NCI-H748 treated with DMSO at 0.1 percent for 48 hours (cell line): ENCODE measurements around the gene RANBP17.
A peak's percentile ranks its signal among the peaks of the same experiment; 100 is the strongest.
"Not testable (repeated sequence)": the region's sequence is repeated elsewhere in the genome, so short reads cannot be mapped to it uniquely, and the experiment has no call there.

Source experiments
- DNase-seq: peaks from one replicate; lab custom pipeline; 2025; lab: John Stamatoyannopoulos, UW

Gene RANBP17

DNA sequence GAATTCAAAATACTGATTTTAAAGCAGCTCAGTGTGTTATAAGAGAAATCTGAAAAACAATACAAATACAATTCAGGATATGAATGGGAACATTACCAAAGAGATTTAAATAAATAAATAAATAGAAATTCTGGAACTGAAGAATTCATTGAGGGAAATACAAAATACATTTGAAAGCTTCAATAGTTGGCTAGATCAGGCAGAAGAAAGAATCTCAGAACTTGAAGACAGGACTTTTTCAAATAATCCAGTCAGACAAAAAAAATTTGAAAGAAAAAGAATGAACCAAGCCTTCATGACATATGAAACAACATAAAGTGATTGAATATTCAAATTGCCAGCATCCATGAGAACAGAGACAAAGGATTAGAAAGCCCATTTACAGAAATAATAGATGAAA, 387.6 kb downstream of the RANBP17 start:
- no peak for DNase-seq

DNA sequence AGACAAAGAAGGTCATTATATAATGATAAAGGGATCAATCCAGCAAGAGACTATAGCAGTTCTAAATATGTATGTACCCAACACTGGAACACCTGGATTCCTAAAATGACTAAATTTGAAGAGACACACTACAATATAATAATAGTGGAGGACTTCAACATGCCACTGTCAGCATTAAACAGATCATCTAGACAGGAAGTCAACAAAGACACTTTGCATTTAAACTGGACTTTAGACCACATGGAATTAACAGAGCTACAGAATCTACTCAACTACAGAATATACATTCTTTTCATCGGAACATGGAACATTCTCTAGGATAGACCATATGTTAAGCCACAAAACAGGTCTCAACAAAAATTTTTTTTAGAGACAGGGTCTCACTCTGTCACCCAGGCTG, 388.9 kb downstream of the RANBP17 start:
- no peak for DNase-seq

DNA sequence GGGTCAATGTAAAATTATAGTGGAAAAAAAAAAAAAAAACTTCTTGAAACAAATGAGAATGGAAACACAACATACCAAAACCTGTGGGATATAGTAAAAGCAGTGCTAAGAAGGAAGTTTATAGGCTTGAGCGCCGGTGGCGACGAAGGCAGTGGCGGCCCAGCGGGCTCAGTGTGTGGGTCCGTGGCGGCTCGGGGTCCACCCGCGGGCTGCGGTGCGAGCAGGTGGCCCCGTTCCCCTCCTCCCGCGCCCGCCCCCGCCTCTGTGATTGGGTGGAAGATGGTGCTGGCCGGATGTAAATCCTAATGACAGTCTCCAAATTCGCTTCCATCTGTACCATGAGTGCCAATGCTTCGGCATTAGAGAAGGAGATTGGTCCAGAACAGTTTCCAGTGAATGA, 389.7 kb downstream of the RANBP17 start:
- DNase-seq, result no peak

DNA sequence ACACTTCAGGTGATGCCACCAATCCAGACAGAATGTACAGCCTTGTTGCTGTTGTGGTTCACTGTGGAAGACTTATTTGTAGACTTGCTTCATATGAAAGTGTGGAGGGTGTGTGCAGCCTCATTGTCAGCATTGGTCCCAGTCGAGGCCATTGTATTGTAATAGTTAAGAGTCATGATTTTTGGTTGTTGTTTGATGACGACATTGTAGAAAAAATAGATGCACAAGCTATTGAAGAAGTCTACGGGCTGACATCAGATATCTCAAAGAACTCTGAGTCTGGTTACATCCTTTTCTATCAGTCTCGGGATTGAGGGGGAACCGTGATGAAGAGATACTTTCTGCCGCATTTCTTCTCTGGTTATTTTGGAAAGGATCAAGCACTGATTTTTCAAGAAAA, 390.9 kb downstream of the RANBP17 start:
- DNase-seq, result no peak

DNA sequence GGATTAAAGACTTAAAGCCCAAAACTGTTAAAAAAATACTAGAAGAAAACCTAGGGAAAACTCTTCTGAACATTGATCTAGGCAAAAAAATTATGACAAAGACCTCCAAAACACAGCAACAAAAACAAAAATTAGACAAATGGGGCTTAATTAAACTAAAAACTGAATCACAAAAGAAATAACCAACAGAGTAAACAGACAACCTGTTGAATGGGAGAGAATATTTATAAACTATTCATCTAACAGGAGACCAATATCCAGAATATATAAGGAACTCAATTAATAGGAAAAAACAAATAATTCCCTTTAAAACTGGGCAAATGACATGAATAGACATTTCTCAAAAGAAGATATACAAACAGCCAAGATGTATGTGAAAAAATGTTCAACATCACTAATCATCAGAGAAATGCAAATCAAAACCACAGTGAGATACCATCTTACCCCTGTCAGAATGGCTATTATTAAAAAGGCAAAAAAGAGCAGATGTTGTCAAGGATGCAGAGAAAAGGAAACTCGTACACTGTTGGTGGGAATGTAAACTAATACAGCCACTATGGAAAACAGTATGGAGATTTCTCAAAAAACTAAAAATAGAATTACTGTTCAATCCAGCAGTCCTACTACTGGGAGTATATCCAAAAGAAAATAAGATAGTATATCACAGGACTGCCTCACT, 397.1 kb downstream of the RANBP17 start:
- DNase-seq, result no peak

DNA sequence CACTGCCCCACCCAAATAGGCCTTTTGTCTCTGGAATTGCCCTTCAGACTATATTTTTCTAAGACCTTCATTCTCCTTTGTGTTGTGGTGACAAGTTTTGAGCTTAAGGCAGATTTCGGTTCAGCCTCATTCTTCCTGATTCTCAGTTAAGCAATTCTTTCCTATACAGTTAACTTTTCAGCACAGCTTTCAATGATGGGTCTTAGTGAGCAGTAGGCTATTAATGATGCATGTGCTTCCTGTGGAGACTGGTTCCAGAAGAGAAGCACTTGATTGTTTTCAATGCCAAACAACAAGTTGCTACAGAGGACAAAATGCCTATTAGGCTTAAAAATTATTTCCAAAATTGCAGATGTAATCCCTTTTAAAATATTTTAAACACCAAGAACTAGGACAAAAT, 399.5 kb downstream of the RANBP17 start:
- DNase-seq, result no peak

DNA sequence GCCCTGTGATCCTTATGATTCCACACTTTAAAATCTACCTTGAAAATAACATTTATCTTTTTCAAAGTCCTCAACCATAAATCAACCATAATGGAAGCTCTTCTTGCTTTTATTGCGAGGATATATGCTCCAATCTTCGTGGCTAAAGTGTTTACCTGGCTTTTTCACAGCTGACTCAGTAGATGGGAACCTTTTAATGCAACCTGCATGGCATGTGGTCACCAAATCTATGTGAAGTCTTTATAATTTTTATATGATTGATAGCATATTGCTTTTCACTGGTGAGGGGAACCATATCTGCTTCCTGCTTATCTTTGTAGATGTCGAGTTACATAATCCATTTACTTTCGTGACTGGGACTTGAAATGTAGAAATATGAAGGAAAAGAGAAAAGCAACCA, 400.1 kb downstream of the RANBP17 start:
- DNase-seq, result no peak

DNA sequence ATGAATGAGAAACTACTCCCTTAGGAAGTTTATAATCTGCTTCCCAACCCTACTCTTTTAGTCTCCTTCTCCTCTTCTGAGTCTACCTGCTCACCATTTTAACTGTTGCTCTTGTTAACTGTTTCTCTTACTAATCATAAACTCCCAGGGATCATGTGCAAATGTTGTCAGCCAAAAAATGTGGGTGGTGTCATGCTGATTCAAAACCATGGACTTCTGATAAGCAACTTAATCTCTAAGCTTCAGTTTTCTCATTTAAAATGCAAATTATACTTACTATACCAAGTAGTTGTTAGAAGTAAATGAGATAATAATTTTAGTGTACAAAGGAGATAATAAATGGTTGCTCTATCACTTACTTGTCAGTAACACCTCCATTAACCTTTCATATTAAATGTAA, 401.4 kb downstream of the RANBP17 start:
- no peak for DNase-seq

DNA sequence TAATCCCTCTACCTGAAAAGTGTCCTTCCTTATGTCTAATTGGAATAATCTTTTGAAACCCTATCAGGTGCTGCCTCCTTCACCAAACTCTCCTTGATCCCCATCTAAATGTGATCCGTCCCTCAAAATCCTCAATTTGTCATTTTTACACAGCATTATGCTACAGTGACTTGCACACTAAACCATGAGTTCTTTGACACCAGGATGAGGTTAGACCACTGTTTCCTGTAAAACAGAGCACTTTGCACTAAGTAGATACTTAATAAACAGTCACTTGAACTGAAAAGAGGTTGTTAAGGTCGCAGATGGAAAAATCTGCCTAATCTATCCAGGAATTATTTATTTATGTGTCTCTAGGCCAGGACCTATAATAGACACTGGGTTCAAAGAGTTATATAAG, 403.0 kb downstream of the RANBP17 start:
- no peak for DNase-seq

DNA sequence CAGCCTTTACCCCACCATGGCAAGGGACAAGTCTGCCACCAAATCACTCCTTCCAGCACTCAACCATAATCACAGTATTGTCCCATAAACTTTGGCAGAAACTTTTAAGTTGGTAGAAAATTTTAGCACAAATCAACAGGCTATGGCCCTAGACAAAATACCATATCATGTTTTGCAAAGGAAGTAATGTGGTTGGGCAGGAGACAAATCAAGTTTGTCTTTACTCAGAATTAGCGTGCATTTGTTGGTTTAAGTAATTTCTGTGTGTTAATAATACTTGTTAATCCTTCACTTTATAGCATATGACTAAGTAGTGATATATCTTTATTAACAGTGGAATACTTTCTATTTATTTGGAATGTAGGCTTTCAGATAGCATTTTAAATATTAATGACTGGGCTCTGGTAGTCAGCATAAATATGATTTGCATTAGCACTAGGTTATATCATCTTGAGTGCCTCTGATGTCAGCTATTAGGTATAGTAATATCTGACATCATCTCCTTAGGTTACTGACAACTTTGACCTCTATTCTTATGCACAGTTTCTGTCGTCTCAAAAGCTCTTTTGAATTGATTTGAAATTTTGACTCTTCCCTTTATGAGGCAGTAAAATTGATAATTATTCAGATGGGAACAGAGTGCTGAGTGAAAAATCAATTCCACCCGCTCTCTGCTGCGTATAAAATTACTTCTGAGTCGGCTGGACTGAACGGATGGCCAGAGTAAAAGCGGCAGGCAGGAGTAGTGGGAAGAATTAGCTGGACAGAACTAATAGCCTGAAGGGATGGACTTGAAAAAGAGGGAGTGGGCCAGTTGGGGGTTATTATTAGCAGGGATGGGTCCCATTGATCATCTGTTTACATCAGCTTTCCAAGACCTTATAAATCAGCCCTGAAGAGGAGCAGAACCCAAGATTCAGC, 407.1 kb downstream of the RANBP17 start:
- DNase-seq, result no peak

DNA sequence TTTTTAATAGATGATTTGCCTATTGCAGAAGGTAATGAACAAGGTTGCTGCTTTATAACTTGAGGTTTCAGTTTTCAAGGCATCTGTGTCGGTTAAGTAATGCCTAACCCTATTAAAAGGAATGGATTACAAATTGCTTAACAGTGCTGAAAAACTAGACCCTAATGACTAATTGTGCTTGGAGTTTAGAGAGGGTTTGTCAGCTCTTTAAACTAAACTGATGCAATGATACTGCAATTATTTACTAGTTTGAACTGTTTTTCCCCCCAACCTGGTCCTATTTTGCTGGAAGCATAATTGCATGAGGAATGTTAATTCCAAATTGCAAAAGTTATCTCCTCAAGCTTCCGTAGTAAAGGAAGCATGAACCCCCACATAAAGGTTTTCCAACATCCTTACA, 407.9 kb downstream of the RANBP17 start:
- no peak for DNase-seq

DNA sequence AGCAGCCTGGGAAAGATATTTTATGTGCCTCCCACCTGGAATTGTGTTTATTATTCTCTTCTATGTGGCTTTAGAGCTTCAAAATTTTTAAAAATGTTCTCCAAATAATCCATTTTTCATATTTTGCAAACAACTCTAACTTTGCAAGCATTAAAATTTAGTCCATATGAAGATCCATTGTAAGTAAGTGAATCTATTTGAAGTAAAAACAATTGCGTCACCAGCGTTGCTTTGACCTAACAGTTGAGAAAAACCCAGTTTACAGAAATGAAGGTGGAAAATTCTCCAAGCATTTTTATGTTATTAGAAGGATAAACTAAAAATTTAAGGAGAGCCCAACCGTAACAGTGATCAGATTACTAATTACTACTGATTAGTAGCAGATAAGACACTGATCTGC, 408.3 kb downstream of the RANBP17 start:
- no peak for DNase-seq

DNA sequence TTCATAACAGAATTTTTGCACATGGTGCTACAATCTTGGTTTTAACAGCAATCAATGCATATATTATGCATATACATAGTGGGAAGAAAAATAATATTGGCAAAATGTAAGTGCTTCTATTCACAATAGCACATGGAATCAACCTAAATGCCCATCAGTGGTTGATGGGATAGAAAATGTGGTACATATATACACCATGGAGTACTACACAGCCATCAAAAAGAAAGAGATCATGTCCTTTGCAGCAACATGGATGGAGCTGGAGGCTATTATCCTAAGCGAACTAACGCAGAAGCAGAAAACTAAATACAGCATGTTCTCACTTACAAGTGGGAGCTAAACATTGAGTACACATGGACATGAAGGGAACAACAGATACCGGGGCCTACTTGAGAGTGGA, 410.0 kb downstream of the RANBP17 start:
- no peak for DNase-seq

DNA sequence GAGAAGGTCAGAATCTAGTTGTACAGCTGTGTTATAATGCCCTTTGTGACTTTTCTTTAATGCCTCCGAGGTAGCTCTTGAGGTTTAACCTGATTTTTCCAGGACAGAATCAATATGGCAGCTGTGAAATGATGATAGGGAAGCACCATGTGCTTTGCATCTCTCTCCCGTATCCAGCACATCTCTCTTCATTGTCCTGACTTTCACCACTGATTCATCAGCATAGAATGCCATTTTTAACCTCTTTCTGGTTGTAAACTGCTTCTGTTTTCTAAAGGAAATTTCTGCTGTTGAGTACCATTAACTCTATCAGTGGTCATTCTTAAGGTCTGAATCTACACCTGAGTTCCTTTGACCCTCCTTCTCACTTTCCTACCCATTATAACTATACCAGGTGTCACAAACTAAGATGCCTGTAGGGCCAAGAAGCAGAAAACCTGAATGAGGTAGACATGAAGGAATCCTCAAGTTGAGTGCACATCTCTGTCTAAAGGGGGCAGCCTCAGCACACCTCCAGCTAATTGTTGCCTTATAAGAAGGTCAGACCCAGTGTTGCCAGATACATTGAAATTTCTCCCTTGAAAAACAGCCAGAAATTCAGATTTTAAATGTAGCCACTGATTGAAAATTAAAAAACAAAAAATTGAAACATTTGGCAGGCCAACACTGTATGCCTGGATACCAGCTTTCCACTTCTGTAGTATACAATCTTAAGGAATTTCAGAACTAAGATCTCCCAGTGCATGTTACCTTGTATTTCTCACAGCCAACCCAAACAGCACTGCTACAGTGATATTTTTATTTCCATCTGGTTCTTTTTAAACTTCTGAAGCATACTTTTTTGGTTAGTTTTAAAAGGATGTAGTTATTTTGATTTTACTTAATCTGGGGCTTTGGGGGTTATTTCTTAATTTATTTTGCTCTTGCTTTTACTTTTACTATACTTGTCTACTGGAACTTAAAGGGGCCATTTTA, 411.5 kb downstream of the RANBP17 start:
- DNase-seq, result no peak

DNA sequence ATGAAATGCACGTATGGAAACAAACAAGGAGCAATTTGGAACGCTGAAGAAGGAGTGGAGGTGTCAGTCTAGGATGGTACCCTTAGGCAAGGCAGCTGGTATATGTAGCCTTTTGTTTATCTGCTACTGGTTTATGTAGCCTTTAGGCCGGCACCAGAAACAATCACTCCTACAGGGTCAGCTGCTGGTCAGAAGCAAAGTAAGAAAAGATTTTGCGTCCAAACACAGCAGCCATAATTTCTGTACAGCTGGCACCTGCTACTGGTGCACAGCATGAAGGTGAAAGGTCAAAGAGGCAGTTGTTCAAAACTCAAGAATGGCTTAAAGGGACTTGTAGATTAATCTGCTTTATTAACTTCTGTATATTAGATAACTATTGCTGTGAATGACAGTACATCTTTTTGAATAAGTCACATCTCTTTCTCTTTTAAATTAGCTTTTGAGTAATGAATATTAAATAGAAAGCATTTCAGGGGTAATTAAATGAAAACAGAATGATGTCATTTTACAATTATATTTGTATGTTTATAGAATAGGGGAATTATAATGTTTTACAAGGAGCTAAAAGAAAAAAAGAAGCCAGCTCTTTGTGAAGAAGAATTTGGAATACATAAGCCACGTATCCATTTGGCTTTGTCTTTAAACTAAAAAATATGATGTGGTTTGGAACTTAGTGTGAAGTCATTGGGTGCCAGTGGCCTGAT, 414.2 kb downstream of the RANBP17 start:
- DNase-seq, result peak; percentile 15

DNA sequence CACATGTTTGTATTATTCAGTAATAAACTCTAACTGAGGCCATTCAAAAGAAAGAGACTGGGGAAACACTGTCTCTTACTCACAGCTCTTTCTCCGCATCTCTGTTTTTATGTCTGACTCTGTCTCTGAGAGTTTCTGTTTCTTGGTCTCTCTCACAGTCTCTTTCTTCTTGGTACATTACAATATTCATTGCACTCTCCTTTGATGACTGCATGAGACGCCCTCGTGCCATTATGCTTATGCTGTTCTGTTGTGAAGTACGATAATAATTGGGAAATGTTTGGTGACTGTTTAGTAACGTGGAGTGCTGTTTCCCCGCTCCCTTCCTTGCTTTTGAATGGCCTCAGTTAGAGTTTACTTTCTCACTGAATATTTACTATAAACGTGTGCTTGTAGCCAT, 421.9 kb downstream of the RANBP17 start:
- no peak for DNase-seq

DNA sequence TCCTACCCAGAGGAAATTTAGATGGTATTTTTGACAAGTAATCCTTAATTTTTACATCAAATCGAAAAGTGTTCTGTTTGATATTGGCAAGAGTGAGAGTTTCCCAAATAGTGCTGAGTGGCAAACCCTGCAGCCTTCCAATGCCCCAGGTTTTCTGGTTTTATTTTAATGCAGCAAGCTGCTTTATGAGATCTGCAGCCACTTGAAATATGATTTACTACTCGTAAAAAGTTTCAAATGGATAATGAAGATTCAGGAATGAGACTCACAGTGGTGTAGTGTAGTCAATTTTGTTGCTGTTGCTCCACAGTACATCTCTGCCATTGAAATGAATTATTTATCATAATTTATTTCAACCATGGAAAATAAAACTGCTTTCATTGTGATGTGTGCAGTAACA, 423.6 kb downstream of the RANBP17 start:
- DNase-seq, result no peak

DNA sequence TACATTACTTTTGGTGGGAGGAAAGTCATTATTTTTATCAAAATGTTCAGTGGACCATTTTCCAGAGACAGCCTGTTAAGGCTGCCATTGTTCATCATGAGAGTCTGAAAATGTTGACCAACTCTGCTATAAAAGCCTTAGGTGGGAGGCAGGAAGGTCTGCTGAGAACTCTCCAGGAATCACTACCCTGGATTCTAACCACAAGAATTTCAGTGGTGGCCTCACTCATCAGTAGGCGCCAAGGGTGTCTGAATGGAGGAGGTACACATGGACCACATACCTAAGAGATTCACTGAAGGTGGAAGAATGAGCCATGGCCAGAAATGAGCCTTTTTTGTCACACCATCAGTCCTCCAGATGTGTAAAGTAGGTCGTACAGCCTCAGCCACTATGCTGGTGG, 426.2 kb downstream of the RANBP17 start:
- DNase-seq, result no peak

DNA sequence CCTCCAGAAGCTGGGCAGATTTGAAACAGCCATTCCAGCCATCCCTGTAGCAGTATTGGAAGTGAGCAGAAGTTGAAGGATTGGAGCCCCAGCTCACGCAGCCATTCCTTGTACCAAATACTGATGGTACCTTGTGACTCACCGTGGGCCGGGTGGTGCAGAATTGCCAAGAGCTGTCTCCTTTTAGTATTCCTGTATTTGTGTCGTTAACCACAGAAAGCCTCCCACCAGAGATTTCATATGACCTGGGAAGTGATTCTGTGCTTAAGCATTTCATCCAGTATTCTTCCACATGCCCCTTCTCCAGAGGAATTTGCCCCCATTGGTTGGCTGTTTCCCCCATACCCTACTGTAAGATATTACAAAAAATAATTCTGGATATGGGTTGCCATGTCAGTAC, 429.6 kb downstream of the RANBP17 start:
- DNase-seq, result no peak

DNA sequence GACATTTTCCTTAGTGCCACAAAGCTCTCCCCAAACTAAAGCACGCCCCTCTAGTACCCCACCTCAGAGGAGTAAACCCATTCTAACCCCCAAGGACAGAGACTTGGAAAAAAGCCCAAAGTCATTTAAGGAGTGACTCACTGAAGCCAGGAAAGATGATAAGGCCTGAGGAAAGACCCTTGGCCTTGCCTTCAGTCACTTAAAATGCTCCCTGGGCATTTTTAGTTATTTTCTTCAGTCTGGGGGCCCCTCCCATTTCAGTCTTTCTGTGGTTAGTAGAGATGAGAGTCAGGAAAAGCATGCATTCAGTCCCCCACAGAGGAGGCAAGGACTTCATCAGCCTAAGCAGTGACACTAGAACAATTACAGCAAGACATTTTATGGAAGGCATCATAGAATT, 433.5 kb downstream of the RANBP17 start:
- DNase-seq, result no peak

DNA sequence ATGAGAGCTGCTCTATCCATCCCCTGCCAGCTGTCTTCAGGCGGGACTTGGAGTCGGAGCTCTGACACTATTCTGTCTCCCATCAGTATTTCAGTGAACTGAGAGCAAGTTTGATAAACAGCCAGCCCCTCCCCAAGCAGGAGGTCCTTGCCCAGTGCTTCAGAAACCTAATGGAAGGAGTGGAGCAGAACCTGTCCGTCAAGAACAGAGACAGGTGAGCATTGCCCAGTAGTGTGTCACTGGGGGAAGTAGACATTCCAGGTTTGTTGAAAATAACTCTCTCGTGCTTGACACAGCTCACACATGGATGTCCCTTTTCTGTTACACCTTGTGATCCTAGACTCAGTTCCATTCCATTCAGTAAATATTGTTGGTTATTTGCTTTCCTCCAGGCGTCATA, 434.0 kb downstream of the RANBP17 start:
- DNase-seq, result no peak

DNA sequence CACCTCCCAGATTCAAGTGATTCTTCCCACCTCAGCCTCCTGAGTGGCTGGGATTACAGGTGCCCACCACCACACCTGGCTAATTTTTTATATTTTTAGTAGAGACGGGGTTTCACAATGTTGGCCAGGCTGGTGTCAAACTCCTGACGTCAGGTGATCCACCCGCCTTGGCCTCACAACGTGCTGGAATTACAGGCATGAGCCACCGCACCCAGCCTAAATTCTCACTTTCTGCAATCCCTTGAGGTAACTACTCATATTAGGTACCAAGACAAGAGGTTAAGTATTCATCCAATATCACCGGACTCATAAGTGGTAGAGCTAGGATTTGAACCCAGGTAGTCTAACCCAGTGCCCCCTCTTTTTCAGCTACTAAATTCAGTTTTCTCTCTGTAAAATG, 436.1 kb downstream of the RANBP17 start:
- DNase-seq, result not testable (repeated sequence)
